IPS-15b (cell line): ENCODE measurements around the gene ZXDC.

Experiments
- H3K27me3 ChIP-seq: one replicate; pipeline ENCODE4 v1.6.1; 2013; ENCODE audit warnings: low read length; ENCODE audit not compliant: control insufficient read depth, insufficient read depth
- H3K36me3 ChIP-seq: one replicate; pipeline ENCODE4 v1.6.1; 2013; ENCODE audit warnings: low read length; ENCODE audit not compliant: control insufficient read depth, insufficient read depth
- H3K4me1 ChIP-seq: one replicate; pipeline ENCODE4 v1.6.1; 2013; ENCODE audit warnings: mild to moderate bottlenecking, low read length; ENCODE audit not compliant: control insufficient read depth, insufficient read depth
- H3K4me3 ChIP-seq: one replicate; pipeline ENCODE4 v1.5.1; 2013; ENCODE audit warnings: low read depth, low read length
- H3K9ac ChIP-seq: one replicate; pipeline ENCODE4 v1.6.1; 2013; ENCODE audit warnings: low read depth, mild to moderate bottlenecking, low read length
- H3K9me3 ChIP-seq: one replicate; pipeline ENCODE4 v1.6.1; 2013; ENCODE audit warnings: mild to moderate bottlenecking, low read length; ENCODE audit not compliant: control insufficient read depth, insufficient read depth

ZXDC gene

GRCh38 chr3:126421573-126422119, 54.0 kb downstream of the ZXDC start:
- H3K36me3 ChIP-seq: no peaks in the 10 kb centered on the region
- no peak overlapping the region for H3K4me3 ChIP-seq
- H3K9ac ChIP-seq: no peak overlapping the region
- no peaks in the 10 kb centered on the region for H3K27me3 ChIP-seq
- H3K9me3 ChIP-seq: no peaks in the 10 kb centered on the region
- H3K4me1 ChIP-seq: no peaks in the 10 kb centered on the region

GRCh38 chr3:126419886-126420786, 55.6 kb downstream of the ZXDC start:
- no peaks in the 10 kb centered on the region for H3K27me3 ChIP-seq
- H3K9ac ChIP-seq: no peak overlapping the region
- no peak overlapping the region for H3K4me3 ChIP-seq
- H3K36me3 ChIP-seq: no peaks in the 10 kb centered on the region
- no peaks in the 10 kb centered on the region for H3K4me1 ChIP-seq
- no peaks in the 10 kb centered on the region for H3K9me3 ChIP-seq

GRCh38 chr3:126419151-126419703, 56.5 kb downstream of the ZXDC start:
- Histone ChIP-seq H3K36me3 (no peaks in the 10 kb centered on the region), H3K4me1 (no peaks in the 10 kb centered on the region), H3K9me3 (no peaks in the 10 kb centered on the region), H3K9ac (no peak overlapping the region), H3K27me3 (no peaks in the 10 kb centered on the region), H3K4me3 (no peak overlapping the region)

GRCh38 chr3:126418661-126419131, 57.0 kb downstream of the ZXDC start:
- Histone ChIP-seq H3K9me3 (no peaks in the 10 kb centered on the region), H3K4me3 (no peak overlapping the region), H3K36me3 (no peaks in the 10 kb centered on the region)

GRCh38 chr3:126417981-126418530, 57.6 kb downstream of the ZXDC start:
- H3K4me1 ChIP-seq: no peaks in the 10 kb centered on the region
- H3K9me3 ChIP-seq: no peaks in the 10 kb centered on the region
- H3K9ac ChIP-seq: no peak overlapping the region
- no peak overlapping the region for H3K4me3 ChIP-seq
- no peaks in the 10 kb centered on the region for H3K36me3 ChIP-seq
- no peaks in the 10 kb centered on the region for H3K27me3 ChIP-seq

More at GRCh38 chr3:126418661-126419131, 57.0 kb downstream of the ZXDC start:
- Histone ChIP-seq H3K9ac (no peak overlapping the region), H3K27me3 (no peaks in the 10 kb centered on the region), H3K4me1 (no peaks in the 10 kb centered on the region)

- H3K4me1 ChIP-seq: no peaks in the 10 kb centered on the region
- no peak overlapping the region for H3K9ac ChIP-seq
- no peaks in the 10 kb centered on the region for H3K9me3 ChIP-seq
- H3K4me3 ChIP-seq: no peak overlapping the region
- H3K36me3 ChIP-seq: no peaks in the 10 kb centered on the region
- H3K27me3 ChIP-seq: no peaks in the 10 kb centered on the region
Measured at GRCh38 chr3:126417515-126417914, 58.2 kb downstream of the ZXDC start.

- no peak overlapping the region for H3K9ac ChIP-seq
- no peaks in the 10 kb centered on the region for H3K4me1 ChIP-seq
- no peaks in the 10 kb centered on the region for H3K36me3 ChIP-seq
- H3K4me3 ChIP-seq: no peak overlapping the region
- H3K9me3 ChIP-seq: no peaks in the 10 kb centered on the region
- H3K27me3 ChIP-seq: no peaks in the 10 kb centered on the region
Measured at GRCh38 chr3:126416943-126417342, 58.7 kb downstream of the ZXDC start.

GRCh38 chr3:126415661-126416591, 59.8 kb downstream of the ZXDC start:
- Histone ChIP-seq H3K4me3 (no peak overlapping the region), H3K9ac (no peak overlapping the region), H3K36me3 (no peaks in the 10 kb centered on the region), H3K4me1 (no peaks in the 10 kb centered on the region), H3K27me3 (no peaks in the 10 kb centered on the region), H3K9me3 (no peaks in the 10 kb centered on the region)

- Histone ChIP-seq H3K27me3 (no peaks in the 10 kb centered on the region), H3K9me3 (no peaks in the 10 kb centered on the region), H3K4me3 (no peak overlapping the region), H3K36me3 (no peaks in the 10 kb centered on the region), H3K9ac (no peak overlapping the region), H3K4me1 (no peaks in the 10 kb centered on the region)
Measured at GRCh38 chr3:126414961-126415660, 60.6 kb downstream of the ZXDC start.

GRCh38 chr3:126414406-126414805, 61.3 kb downstream of the ZXDC start:
- H3K4me1 ChIP-seq: no peaks in the 10 kb centered on the region
- H3K9me3 ChIP-seq: no peaks in the 10 kb centered on the region
- H3K36me3 ChIP-seq: no peaks in the 10 kb centered on the region
- H3K27me3 ChIP-seq: no peaks in the 10 kb centered on the region
- no peak overlapping the region for H3K9ac ChIP-seq
- H3K4me3 ChIP-seq: no peak overlapping the region
